Measurements from ENCODE around the gene EGFL6.
"Not testable (repeated sequence)": the region's sequence is repeated elsewhere in the genome, so short reads cannot be mapped to it uniquely, and the experiment has no call there.

DNA sequence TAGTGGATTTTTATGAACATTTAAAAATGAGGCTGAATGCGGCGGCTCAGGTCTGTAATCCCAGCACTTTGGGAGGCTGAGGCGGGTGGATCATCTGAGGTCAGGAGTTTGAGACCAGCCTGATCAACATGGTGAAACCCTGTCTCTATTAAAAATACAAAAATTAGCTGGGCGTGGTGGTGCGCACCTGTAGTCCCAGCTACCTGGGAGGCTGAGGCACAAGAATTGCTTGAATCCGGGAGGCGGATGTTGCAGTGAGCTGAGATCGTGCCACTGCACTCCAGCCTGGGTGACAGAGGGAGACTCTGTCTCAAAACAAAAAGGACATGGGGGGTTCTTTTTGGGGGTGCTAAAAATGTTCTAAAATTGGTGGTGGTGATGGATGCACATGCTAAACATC, 100.4 kb downstream of the EGFL6 start:
- TF ChIP-seq, protein P1, sequence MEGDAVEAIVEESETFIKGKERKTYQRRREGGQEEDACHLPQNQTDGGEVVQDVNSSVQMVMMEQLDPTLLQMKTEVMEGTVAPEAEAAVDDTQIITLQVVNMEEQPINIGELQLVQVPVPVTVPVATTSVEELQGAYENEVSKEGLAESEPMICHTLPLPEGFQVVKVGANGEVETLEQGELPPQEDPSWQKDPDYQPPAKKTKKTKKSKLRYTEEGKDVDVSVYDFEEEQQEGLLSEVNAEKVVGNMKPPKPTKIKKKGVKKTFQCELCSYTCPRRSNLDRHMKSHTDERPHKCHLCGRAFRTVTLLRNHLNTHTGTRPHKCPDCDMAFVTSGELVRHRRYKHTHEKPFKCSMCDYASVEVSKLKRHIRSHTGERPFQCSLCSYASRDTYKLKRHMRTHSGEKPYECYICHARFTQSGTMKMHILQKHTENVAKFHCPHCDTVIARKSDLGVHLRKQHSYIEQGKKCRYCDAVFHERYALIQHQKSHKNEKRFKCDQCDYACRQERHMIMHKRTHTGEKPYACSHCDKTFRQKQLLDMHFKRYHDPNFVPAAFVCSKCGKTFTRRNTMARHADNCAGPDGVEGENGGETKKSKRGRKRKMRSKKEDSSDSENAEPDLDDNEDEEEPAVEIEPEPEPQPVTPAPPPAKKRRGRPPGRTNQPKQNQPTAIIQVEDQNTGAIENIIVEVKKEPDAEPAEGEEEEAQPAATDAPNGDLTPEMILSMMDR (IDR thresholded peaks at IDR 0.05; ENCODE audit: low read depth, low read length) = not testable (repeated sequence)
- TF ChIP-seq EZH2phosphoT487 (IDR thresholded peaks at IDR 0.05; ENCODE audit: low read depth) = not testable (repeated sequence)
